SK-N-SH (cell line): ENCODE data around the gene MINK1. TPM values are rescaled to one million over a fixed set of nuclear protein-coding genes. Genes with fewer than 3 reads are reported as not detected.

Experiments used
- CTCF ChIA-PET: fragments of 300-600, 350-600 bp; formaldehyde crosslinking; extraction: SDS; loops from one replicate; lab custom pipeline; 2021; lab: Yijun Ruan, JAX
- POLR2A ChIA-PET: fragments of 350-600 bp; sonication (Branson Sonifier 250); formaldehyde crosslinking; extraction: SDS; loops from one replicate; lab custom pipeline; 2020; ENCODE audit warnings: antibody characterized with exemption, inconsistent platforms; lab: Yijun Ruan, JAX
- DNase-seq: peaks from one replicate; pipeline ENCODE4 v3.0.0; 2012
- H2AFZ ChIP-seq: fragments of 200-600 bp; sonication (generic); 2 replicates; pipeline ENCODE4 v1.8.1; 2016; ENCODE audit warnings: antibody characterized with exemption, mild to moderate bottlenecking, low read depth
- H3F3A ChIP-seq: fragments of 200-600 bp; sonication (generic); replicated peaks from 2 replicates; pipeline ENCODE3; 2016; ENCODE audit warnings: antibody characterized with exemption, mild to moderate bottlenecking; ENCODE audit not compliant: insufficient read depth
- H3K27ac ChIP-seq, 2 experiments: fragments of 200-500 bp in 1 of 2; fragments of 200-600 bp in 1 of 2; sonication (Bioruptor generic) in 1 of 2; sonication (generic), shearing (Covaris generic) in 1 of 2; 2 replicates each; pipeline versions ENCODE4 v1.5.1 to v1.6.1; 2014 to 2016; ENCODE audit warnings: low read depth in 2 of 2, inconsistent platforms in 1 of 2, low read length in 1 of 2, mild to moderate bottlenecking in 1 of 2, mixed read lengths in 1 of 2
- H3K27me3 ChIP-seq: fragments of 200-600 bp; sonication (generic), shearing (Covaris generic); 2 replicates; pipeline ENCODE4 v1.6.1; 2016; ENCODE audit warnings: mixed run types; ENCODE audit not compliant: insufficient read depth
- H3K36me3 ChIP-seq, 2 experiments: fragments of 200-500 bp in 1 of 2; fragments of 200-600 bp in 1 of 2; sonication (Bioruptor generic) in 1 of 2; sonication (generic) in 1 of 2; replicated peaks in 1 of 2; 2 replicates each; pipeline versions ENCODE3 to v1.5.1; 2014 to 2016; ENCODE audit warnings: low read length in 1 of 2, mild to moderate bottlenecking in 1 of 2; ENCODE audit not compliant: insufficient read depth in 2 of 2, control insufficient read depth in 1 of 2
- H3K4me1 ChIP-seq, 2 experiments: fragments of 200-500 bp in 1 of 2; fragments of 200-600 bp in 1 of 2; sonication (Bioruptor generic) in 1 of 2; sonication (generic), shearing (Covaris generic) in 1 of 2; 2 replicates each; pipeline versions ENCODE4 v1.5.1 to v1.6.1; 2014 to 2016; ENCODE audit warnings: low read depth in 1 of 2, low read length in 1 of 2, mixed run types in 1 of 2; ENCODE audit not compliant: insufficient read depth in 2 of 2, control insufficient read depth in 1 of 2
- H3K4me2 ChIP-seq: fragments of 200-600 bp; sonication (generic), shearing (Covaris generic); 2 replicates; pipeline ENCODE4 v1.6.1; 2017; ENCODE audit warnings: mixed run types
- H3K4me3 ChIP-seq, 2 experiments: fragments of 200-500 bp in 1 of 2; fragments of 200-600 bp in 1 of 2; sonication (Bioruptor generic) in 1 of 2; sonication (generic), shearing (Covaris generic) in 1 of 2; 2 replicates each; pipeline versions ENCODE4 v1.5.1 to v1.8.1; 2014 to 2016; ENCODE audit warnings: low read depth in 2 of 2, inconsistent platforms in 1 of 2, low read length in 1 of 2, mild to moderate bottlenecking in 1 of 2, mixed read lengths in 1 of 2, moderate library complexity in 1 of 2
- H3K79me2 ChIP-seq: fragments of 200-600 bp; sonication (generic); 2 replicates; pipeline ENCODE4 v1.8.1; 2017; ENCODE audit warnings: mild to moderate bottlenecking; ENCODE audit not compliant: insufficient read depth
- H3K9ac ChIP-seq: fragments of 200-600 bp; sonication (generic); 2 replicates; pipeline ENCODE4 v1.6.1; 2017; ENCODE audit warnings: mixed run types
- H3K9me2 ChIP-seq: fragments of 200-600 bp; sonication (generic); 2 replicates; pipeline ENCODE4 v1.6.1; 2017; ENCODE audit warnings: mixed run types
- H3K9me3 ChIP-seq: fragments of 200-600 bp; sonication (generic); 2 replicates; pipeline ENCODE4 v1.6.1; 2017; ENCODE audit warnings: mixed run types, mild to moderate bottlenecking, moderate library complexity
- H4K20me1 ChIP-seq: fragments of 200-600 bp; sonication (generic); 2 replicates; pipeline ENCODE4 v1.6.1; 2017; ENCODE audit warnings: mild to moderate bottlenecking, mixed run types; ENCODE audit not compliant: insufficient read depth
- CHD2 ChIP-seq: fragments of 150-350 bp; IDR thresholded peaks from 2 replicates; pipeline ENCODE4 v1.6.1; 2018; ENCODE audit warnings: low read length; ENCODE audit not compliant: partially characterized antibody
- CTCF ChIP-seq: fragments of 200-600 bp; sonication (generic); IDR thresholded peaks from 2 replicates; pipeline ENCODE4 v1.6.1; 2017; ENCODE audit warnings: antibody characterized with exemption, mild to moderate bottlenecking, moderate library complexity
- EP300 ChIP-seq, 2 experiments: IDR thresholded peaks; 2 replicates each; pipeline versions ENCODE4 v1.4.0 to v1.6.1; 2012; ENCODE audit warnings: borderline replicate concordance in 1 of 2, low read depth in 1 of 2, low read length in 1 of 2
- FOXJ3 ChIP-seq: sonication (generic); formaldehyde crosslinking; IDR thresholded peaks from 2 replicates; pipeline ENCODE4 v1.5.1; 2020; ENCODE audit warnings: mild to moderate bottlenecking, missing genetic modification reagents
- GABPA ChIP-seq: IDR thresholded peaks from 2 replicates; pipeline ENCODE4 v1.4.0; 2012; ENCODE audit warnings: low read depth, mild to moderate bottlenecking
- IRF3 ChIP-seq: fragments of 150-350 bp; IDR thresholded peaks from 2 replicates; pipeline ENCODE4 v1.6.1; 2016; ENCODE audit warnings: mild to moderate bottlenecking, low read depth, low read length
- MAX ChIP-seq: IDR thresholded peaks from 2 replicates; pipeline ENCODE4 v1.4.0; 2012; ENCODE audit warnings: low read depth
- MEF2A ChIP-seq: IDR thresholded peaks from 2 replicates; pipeline ENCODE4 v1.4.0; 2012; ENCODE audit warnings: low read depth, borderline replicate concordance
- MXI1 ChIP-seq: IDR thresholded peaks from 2 replicates; pipeline ENCODE4 v1.6.1; 2012; ENCODE audit warnings: mild to moderate bottlenecking, low read depth, low read length, improper control_type of control experiment
- NRF1 ChIP-seq: IDR thresholded peaks from 2 replicates; pipeline ENCODE4 v1.6.1; 2012; ENCODE audit warnings: low read depth, mild to moderate bottlenecking, low read length
- RAD21 ChIP-seq: IDR thresholded peaks from 2 replicates; pipeline ENCODE4 v1.6.1; 2012; ENCODE audit warnings: mild to moderate bottlenecking, low read length
- REST ChIP-seq: IDR thresholded peaks from 2 replicates; pipeline ENCODE4 v1.6.1; 2012; ENCODE audit warnings: mild to moderate bottlenecking, low read depth, low read length, moderate library complexity
- RFX5 ChIP-seq: IDR thresholded peaks from 2 replicates; pipeline ENCODE4 v1.6.1; 2012; ENCODE audit warnings: mild to moderate bottlenecking, improper control_type of control experiment, low read length
- RXRA ChIP-seq: IDR thresholded peaks from 2 replicates; pipeline ENCODE4 v1.4.0; 2012; ENCODE audit warnings: low read depth, mild to moderate bottlenecking, borderline replicate concordance
- SIN3A ChIP-seq: IDR thresholded peaks from 2 replicates; pipeline ENCODE4 v1.6.1; 2012; ENCODE audit warnings: low read depth, mild to moderate bottlenecking, low read length, moderate library complexity, borderline replicate concordance
- SMC3 ChIP-seq: IDR thresholded peaks from 2 replicates; pipeline ENCODE4 v1.6.1; 2012; ENCODE audit warnings: low read depth, low read length, improper control_type of control experiment
- TAF1 ChIP-seq: IDR thresholded peaks from 2 replicates; pipeline ENCODE4 v1.6.1; 2012; ENCODE audit warnings: low read depth, mild to moderate bottlenecking, low read length, moderate library complexity, borderline replicate concordance
- USF1 ChIP-seq: IDR thresholded peaks from 2 replicates; pipeline ENCODE4 v1.4.0; 2012; ENCODE audit warnings: low read depth, borderline replicate concordance
- YY1 ChIP-seq: IDR thresholded peaks from 2 replicates; pipeline ENCODE4 v1.4.0; 2012; ENCODE audit warnings: low read depth, mild to moderate bottlenecking
- ZBTB33 ChIP-seq: IDR thresholded peaks from 2 replicates; pipeline ENCODE4 v1.4.0; 2012; ENCODE audit warnings: low read depth, borderline replicate concordance
- WGBS: methylation state at CpG from one replicate; pipeline ENCODE4 v1.1.6; 2017; ENCODE audit warnings: low lambda C conversion rate; 5-methylcytosine and 5-hydroxymethylcytosine counted together
- polyA plus RNA-seq, 3 experiments: library from polyadenylated mRNA; depleted of rRNA; stranded (reverse); fragments of >200 nt; gene quantifications; 2 replicates each; pipeline ENCODE4 v1.2.3, GENCODE V29; 2012

Gene MINK1
- polyA plus RNA-seq, 1 of the 3 experiments (the other 2 are of a cell fraction): 64.7 TPM

GRCh38 chr17:4812690-4813089 is 20.4 kb upstream of the MINK1 start:
- TF ChIP-seq MAX: no peak
- no peak for TF ChIP-seq SMC3
- TF ChIP-seq FOXJ3 (CRISPR knock-in tag): no peak
- TF ChIP-seq YY1: no peak
- TF ChIP-seq CHD2: no peak
- TF ChIP-seq RFX5: no peak
- TF ChIP-seq IRF3: no peak
- TF ChIP-seq MXI1: no peak
- TF ChIP-seq USF1: no peak
- no peak for TF ChIP-seq GABPA
- no peak for TF ChIP-seq SIN3A
- no peak for TF ChIP-seq RXRA
- no peak for TF ChIP-seq MEF2A
- TF ChIP-seq ZBTB33: no peak
- no peak for TF ChIP-seq TAF1
- TF ChIP-seq EP300 (IDR thresholded peaks at IDR 0.05; ENCODE audit: borderline replicate concordance in 1 of 2, low read depth in 1 of 2, low read length in 1 of 2): no peak
- TF ChIP-seq REST: no peak
- TF ChIP-seq CTCF: no peak
- no peak for TF ChIP-seq NRF1
- TF ChIP-seq RAD21: no peak
- Histone ChIP-seq H3K27ac (no peak overlapping the region), H3K4me3 (no peak overlapping the region), H2AFZ (no peak overlapping the region), H3K79me2 (peaks cover 5% of the 10 kb centered on the region; the same call in 1 of the 2 replicates), H3K9me3 (no peaks in the 10 kb centered on the region), H3K36me3 (peaks cover 16% of the 10 kb centered on the region in 2 experiments), H3K9me2 (no peaks in the 10 kb centered on the region), H3K4me1 (peaks cover 0 to 6% of the 10 kb centered on the region in 2 experiments; a peak in 1 of 4 replicates), H3K27me3 (no peaks in the 10 kb centered on the region), H3K9ac (no peak overlapping the region), H3K4me2 (no peak overlapping the region), H3F3A (no peaks in the 10 kb centered on the region), H4K20me1 (no peaks in the 10 kb centered on the region)
- CTCF ChIA-PET: no interaction called here
- 84% methylated on average over 7 of the region's 7 CpGs for WGBS
- POLR2A ChIA-PET: no interaction called here
- no peak for DNase-seq
